Uterus (tissue), 2 donors: Measurements from ENCODE around the gene OR10V1.

Experiments used
- CTCF ChIP-seq, 4 experiments: fragments of 200-600 bp in 2 of 4; fragments of 450-650 bp in 2 of 4; sonication (generic) in 2 of 4; IDR thresholded peaks; one replicate each; pipeline ENCODE4 v1.5.1; 2016 to 2019; ENCODE audit warnings: antibody characterized with exemption in 4 of 4, mild to moderate bottlenecking in 2 of 4, moderate library complexity in 1 of 4
- POLR2A ChIP-seq, 2 donors: fragments of 450-650 bp; IDR thresholded peaks; one replicate each; pipeline ENCODE4 v1.6.1; 2016; ENCODE audit warnings: antibody characterized with exemption in 2 of 2, mild to moderate bottlenecking in 1 of 2, moderate library complexity in 1 of 2

GRCh38 chr11:59756558-59756840 is 42.9 kb upstream of the OR10V1 start:
- no peak for TF ChIP-seq CTCF (IDR thresholded peaks at IDR 0.05)
- no peak for TF ChIP-seq POLR2A (IDR thresholded peaks at IDR 0.05)
